A673 (cell line): ENCODE measurements around the gene IGFBP1. TPM values are rescaled to one million over a fixed set of nuclear protein-coding genes. Genes with fewer than 3 reads are reported as not detected.

ENCODE experiments used
- BruUV-seq: library from RNA; stranded (reverse); fragments of 400-500 nt; replicated peaks from 2 replicates; lab custom pipeline; 2021; lab: Mats Ljungman, UMichigan
- CTCF ChIA-PET: fragments of 300-600 bp; sonication (Branson Sonifier 250); formaldehyde crosslinking; loops from one replicate; lab custom pipeline; 2022; ENCODE audit warnings: antibody characterized with exemption; lab: Charles Lee
- POLR2A ChIA-PET: fragments of 300-600 bp; sonication (Branson Sonifier 250); formaldehyde crosslinking; loops from one replicate; lab custom pipeline; 2022; ENCODE audit warnings: antibody characterized with exemption; ENCODE audit not compliant: low non-redundant PET; lab: Charles Lee
- DNase-seq: peaks from one replicate; pipeline ENCODE4 v3.0.0-alpha.2; 2015; ENCODE audit warnings: low spot score
- H3K27ac ChIP-seq: fragments of 200-600 bp; sonication (generic); 2 replicates; pipeline ENCODE4 v1.5.1; 2016; ENCODE audit warnings: mixed run types, low read depth, mild to moderate bottlenecking, mixed read lengths, antibody characterized with exemption, low read length; ENCODE audit not compliant: poor library complexity, severe bottlenecking
- H3K27me3 ChIP-seq: fragments of 200-600 bp; sonication (generic); replicated peaks from 2 replicates; pipeline ENCODE4 v1.6.1; 2017; ENCODE audit warnings: mixed run types, low read depth, mild to moderate bottlenecking, mixed read lengths, antibody characterized with exemption, low read length; ENCODE audit not compliant: insufficient read depth, poor library complexity
- H3K36me3 ChIP-seq: fragments of 200-600 bp; sonication (generic); 2 replicates; pipeline ENCODE4 v1.6.1; 2016; ENCODE audit warnings: mixed run types, mild to moderate bottlenecking, mixed read lengths, antibody characterized with exemption, low read length; ENCODE audit not compliant: insufficient read depth, poor library complexity, severe bottlenecking
- H3K4me1 ChIP-seq: fragments of 200-600 bp; sonication (generic); 2 replicates; pipeline ENCODE4 v1.6.1; 2017; ENCODE audit warnings: mixed run types, mild to moderate bottlenecking, mixed read lengths, antibody characterized with exemption, low read length; ENCODE audit not compliant: insufficient read depth, poor library complexity, severe bottlenecking
- H3K4me3 ChIP-seq: fragments of 200-600 bp; sonication (generic); 2 replicates; pipeline ENCODE4 v1.5.1; 2016; ENCODE audit warnings: low read depth, mixed run types, mild to moderate bottlenecking, mixed read lengths, low read length; ENCODE audit not compliant: poor library complexity, severe bottlenecking
- H3K9me3 ChIP-seq: fragments of 200-600 bp; sonication (generic); 2 replicates; pipeline ENCODE4 v1.6.1; 2016; ENCODE audit warnings: mixed run types, low read depth, mild to moderate bottlenecking, mixed read lengths, antibody characterized with exemption, low read length; ENCODE audit not compliant: poor library complexity, severe bottlenecking
- CTCF ChIP-seq: fragments of 300-800, 200-600 bp; sonication (generic); conservative IDR thresholded peaks from 2 replicates; pipeline ENCODE4 v1.5.1; 2017; ENCODE audit warnings: low read depth, mild to moderate bottlenecking, antibody characterized with exemption, low read length, moderate library complexity, mixed read lengths
- EZH2 ChIP-seq: fragments of 200-600 bp; sonication (generic); IDR thresholded peaks from 2 replicates; pipeline ENCODE4 v1.6.1; 2017; ENCODE audit warnings: borderline replicate concordance, low read depth, mild to moderate bottlenecking, mixed read lengths, antibody characterized with exemption, low read length; ENCODE audit not compliant: poor library complexity, severe bottlenecking
- intact Hi-C: fragments of 100-400 bp; cut with micrococcal nuclease; formaldehyde crosslinking; loops from one replicate; pipeline ENCODE4 v1.10.0; 2022; ENCODE audit not compliant: unreplicated experiment
- total RNA-seq: library from RNA; stranded (reverse); gene quantifications from 2 replicates; pipeline ENCODE4 v1.2.3, GENCODE V29; 2021

The IGFBP1 gene
- total RNA-seq, 1 experiment from 2014 or later = not detected

GRCh38 chr7:45892407-45893035 is 4.2 kb downstream of the IGFBP1 start:
- CTCF ChIA-PET = no interaction called here

GRCh38 chr7:45893374-45893995 is 5.2 kb downstream of the IGFBP1 start:
- TF ChIP-seq CTCF (no peak), EZH2 (no peak)
- H3K27ac ChIP-seq = no peak overlapping the region
- intact Hi-C loops = no loop called here

More at GRCh38 chr7:45892407-45893035, 4.2 kb downstream of the IGFBP1 start:
- TF ChIP-seq CTCF (no peak), EZH2 (no peak)
- BruUV-seq = no TSS peak
- no peak for DNase-seq
- intact Hi-C loops = no loop called here
- Histone ChIP-seq H3K9me3 (no peaks in the 10 kb centered on the region), H3K36me3 (no peaks in the 10 kb centered on the region), H3K4me3 (no peak overlapping the region), H3K4me1 (no peaks in the 10 kb centered on the region), H3K27ac (no peak overlapping the region), H3K27me3 (peaks cover 34% of the 10 kb centered on the region)
- POLR2A ChIA-PET = no interaction called here

GRCh38 chr7:45893996-45894664 is 5.8 kb downstream of the IGFBP1 start:
- Histone ChIP-seq H3K36me3 (no peaks in the 10 kb centered on the region), H3K9me3 (no peaks in the 10 kb centered on the region), H3K4me3 (no peak overlapping the region), H3K27ac (no peak overlapping the region), H3K27me3 (peaks cover 24% of the 10 kb centered on the region), H3K4me1 (no peaks in the 10 kb centered on the region)
- ChIA-PET CTCF (no interaction called here), POLR2A (no interaction called here)
- BruUV-seq = no TSS peak
- TF ChIP-seq CTCF = no peak
- no peak for TF ChIP-seq EZH2
- intact Hi-C loops = no loop called here
- no peak for DNase-seq

More at GRCh38 chr7:45893374-45893995, 5.2 kb downstream of the IGFBP1 start:
- BruUV-seq = no TSS peak
- CTCF ChIA-PET = no interaction called here
- H3K9me3 ChIP-seq = no peaks in the 10 kb centered on the region
- no peak for DNase-seq
- no peaks in the 10 kb centered on the region for H3K4me1 ChIP-seq
- POLR2A ChIA-PET = no interaction called here
- no peak overlapping the region for H3K4me3 ChIP-seq
- peaks cover 29% of the 10 kb centered on the region for H3K27me3 ChIP-seq
- no peaks in the 10 kb centered on the region for H3K36me3 ChIP-seq
